ENCODE measurements around the gene SPRY2.

The SPRY2 gene

DNA sequence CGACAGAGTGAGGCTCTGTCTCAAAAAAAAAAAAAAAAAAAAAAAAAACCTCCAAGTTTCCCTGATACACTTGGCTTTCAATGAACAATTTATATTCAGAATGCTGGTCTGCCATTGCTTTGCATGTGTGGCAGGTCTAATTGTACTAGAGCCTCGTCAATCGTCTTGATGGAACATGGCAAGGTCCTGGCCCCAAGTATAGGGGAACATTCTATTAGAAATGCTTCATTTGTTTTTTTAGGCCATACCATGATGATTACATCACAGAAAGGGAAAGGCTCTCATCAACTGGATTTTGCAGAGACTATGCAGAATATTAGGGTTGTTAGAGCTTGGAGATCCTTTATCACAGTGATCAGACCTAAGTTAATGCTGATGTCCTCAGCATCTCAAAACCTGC is 28.0 kb downstream of the SPRY2 start:
- Histone ChIP-seq H3K9me3 (ENCODE audit: control insufficient read depth, insufficient read depth, low read length) (no peaks in the 10 kb centered on the region), H4K20me1 (ENCODE audit: control insufficient read depth, insufficient read depth, low read depth, low read length) (no peaks in the 10 kb centered on the region), H3K4me2 (ENCODE audit: low read length) (no peak overlapping the region), H3K27me3 (ENCODE audit: control insufficient read depth, low read length) (no peaks in the 10 kb centered on the region), H3F3A (ENCODE audit: control insufficient read depth, insufficient read depth) (no peaks in the 10 kb centered on the region), H3K9me2 (replicated peaks; ENCODE audit: control insufficient read depth, low read length) (no peaks in the 10 kb centered on the region), H3K36me3 (ENCODE audit: control insufficient read depth, low read length) (no peaks in the 10 kb centered on the region), H3K27ac (ENCODE audit: low read depth, low read length) (no peak overlapping the region), H3K4me1 (ENCODE audit: control insufficient read depth, low read length) (no peaks in the 10 kb centered on the region), H3K79me2 (ENCODE audit: control insufficient read depth, low read length) (no peaks in the 10 kb centered on the region), H3K4me3 (ENCODE audit: low read length) (no peak overlapping the region)
- TF ChIP-seq EZH2phosphoT487 (IDR thresholded peaks at IDR 0.05; ENCODE audit: borderline replicate concordance, low read length) = no peak
- TF ChIP-seq, protein P1, sequence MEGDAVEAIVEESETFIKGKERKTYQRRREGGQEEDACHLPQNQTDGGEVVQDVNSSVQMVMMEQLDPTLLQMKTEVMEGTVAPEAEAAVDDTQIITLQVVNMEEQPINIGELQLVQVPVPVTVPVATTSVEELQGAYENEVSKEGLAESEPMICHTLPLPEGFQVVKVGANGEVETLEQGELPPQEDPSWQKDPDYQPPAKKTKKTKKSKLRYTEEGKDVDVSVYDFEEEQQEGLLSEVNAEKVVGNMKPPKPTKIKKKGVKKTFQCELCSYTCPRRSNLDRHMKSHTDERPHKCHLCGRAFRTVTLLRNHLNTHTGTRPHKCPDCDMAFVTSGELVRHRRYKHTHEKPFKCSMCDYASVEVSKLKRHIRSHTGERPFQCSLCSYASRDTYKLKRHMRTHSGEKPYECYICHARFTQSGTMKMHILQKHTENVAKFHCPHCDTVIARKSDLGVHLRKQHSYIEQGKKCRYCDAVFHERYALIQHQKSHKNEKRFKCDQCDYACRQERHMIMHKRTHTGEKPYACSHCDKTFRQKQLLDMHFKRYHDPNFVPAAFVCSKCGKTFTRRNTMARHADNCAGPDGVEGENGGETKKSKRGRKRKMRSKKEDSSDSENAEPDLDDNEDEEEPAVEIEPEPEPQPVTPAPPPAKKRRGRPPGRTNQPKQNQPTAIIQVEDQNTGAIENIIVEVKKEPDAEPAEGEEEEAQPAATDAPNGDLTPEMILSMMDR (IDR thresholded peaks at IDR 0.05; ENCODE audit: low read depth, low read length, poor library complexity, severe bottlenecking) = no peak

DNA sequence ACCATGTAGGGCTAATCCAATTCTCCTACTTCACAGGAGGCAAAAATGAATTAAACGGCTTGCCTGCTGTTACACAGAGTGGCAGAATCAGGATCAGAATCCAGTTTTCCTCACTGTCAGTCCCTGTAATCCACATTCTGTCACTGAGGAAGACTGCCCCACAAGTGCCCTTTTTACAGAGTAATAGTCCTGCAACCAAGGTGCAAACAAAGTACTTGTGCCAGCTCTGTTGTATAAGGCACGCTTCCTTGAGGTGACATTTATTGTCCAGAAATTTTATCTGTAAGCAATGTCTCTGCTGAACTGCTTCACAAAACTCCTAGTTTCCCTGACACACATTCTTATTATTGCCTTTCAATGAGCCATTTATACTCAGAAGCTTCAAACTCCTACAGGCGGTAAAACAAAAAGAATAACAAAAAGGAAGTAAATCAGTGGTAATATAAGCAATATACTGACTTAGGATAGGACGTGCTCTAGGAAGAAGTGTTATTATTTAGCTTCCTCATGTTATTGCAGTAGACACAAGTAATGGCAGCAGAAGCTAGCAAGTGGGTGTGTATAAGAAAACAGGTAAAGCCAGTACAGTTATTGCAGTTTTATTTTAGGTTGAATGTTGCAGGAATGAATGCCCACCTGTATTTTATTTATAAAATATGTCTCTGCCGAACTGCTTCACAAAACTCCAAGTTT is 28.8 kb downstream of the SPRY2 start:
- Histone ChIP-seq H3K4me3 (ENCODE audit: low read length) (no peak overlapping the region), H3K36me3 (ENCODE audit: control insufficient read depth, low read length) (no peaks in the 10 kb centered on the region), H3K79me2 (ENCODE audit: control insufficient read depth, low read length) (no peaks in the 10 kb centered on the region), H3F3A (ENCODE audit: control insufficient read depth, insufficient read depth) (no peaks in the 10 kb centered on the region), H3K9me3 (ENCODE audit: control insufficient read depth, insufficient read depth, low read length) (no peaks in the 10 kb centered on the region), H3K4me1 (ENCODE audit: control insufficient read depth, low read length) (no peaks in the 10 kb centered on the region), H3K27ac (ENCODE audit: low read depth, low read length) (no peak overlapping the region), H3K27me3 (ENCODE audit: control insufficient read depth, low read length) (no peaks in the 10 kb centered on the region), H3K9me2 (replicated peaks; ENCODE audit: control insufficient read depth, low read length) (no peaks in the 10 kb centered on the region), H4K20me1 (ENCODE audit: control insufficient read depth, insufficient read depth, low read depth, low read length) (no peaks in the 10 kb centered on the region), H3K4me2 (ENCODE audit: low read length) (no peak overlapping the region)
- TF ChIP-seq EZH2phosphoT487 (IDR thresholded peaks at IDR 0.05; ENCODE audit: borderline replicate concordance, low read length) = no peak
- TF ChIP-seq, protein P1 (IDR thresholded peaks at IDR 0.05; ENCODE audit: low read depth, low read length, poor library complexity, severe bottlenecking) = no peak

DNA sequence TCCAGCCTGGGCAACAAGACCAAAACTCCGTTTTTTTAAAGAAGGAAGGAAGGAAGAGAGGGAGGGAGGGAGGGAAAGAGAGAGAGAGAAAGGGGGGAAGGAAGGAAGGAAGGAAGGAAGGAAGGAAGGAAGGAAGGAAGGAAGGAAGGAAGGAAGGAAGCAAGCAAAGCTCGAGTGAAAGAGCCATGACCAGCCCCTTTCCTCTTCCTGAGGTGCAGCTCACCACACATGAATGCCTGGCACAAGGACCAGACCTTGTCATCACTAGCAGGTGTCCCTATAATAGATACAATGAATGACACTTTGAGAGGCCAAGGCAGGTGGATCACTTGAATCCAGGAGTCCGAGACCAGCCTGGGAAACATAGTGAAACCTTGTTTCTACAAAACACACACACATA is 31.0 kb downstream of the SPRY2 start:
- TF ChIP-seq, protein P1 (IDR thresholded peaks at IDR 0.05; ENCODE audit: low read depth, low read length, poor library complexity, severe bottlenecking) = no peak
- TF ChIP-seq EZH2phosphoT487 (IDR thresholded peaks at IDR 0.05; ENCODE audit: borderline replicate concordance, low read length) = no peak
- Histone ChIP-seq H3K27me3 (ENCODE audit: control insufficient read depth, low read length) (no peaks in the 10 kb centered on the region), H3K9me3 (ENCODE audit: control insufficient read depth, insufficient read depth, low read length) (no peaks in the 10 kb centered on the region), H3K36me3 (ENCODE audit: control insufficient read depth, low read length) (no peaks in the 10 kb centered on the region), H3F3A (ENCODE audit: control insufficient read depth, insufficient read depth) (no peaks in the 10 kb centered on the region), H3K4me2 (ENCODE audit: low read length) (no peak overlapping the region), H3K9me2 (replicated peaks; ENCODE audit: control insufficient read depth, low read length) (no peaks in the 10 kb centered on the region), H3K79me2 (ENCODE audit: control insufficient read depth, low read length) (no peaks in the 10 kb centered on the region), H3K4me3 (ENCODE audit: low read length) (no peak overlapping the region), H4K20me1 (ENCODE audit: control insufficient read depth, insufficient read depth, low read depth, low read length) (no peaks in the 10 kb centered on the region), H3K27ac (ENCODE audit: low read depth, low read length) (no peak overlapping the region), H3K4me1 (ENCODE audit: control insufficient read depth, low read length) (no peaks in the 10 kb centered on the region)
